Panc1 (cell line): Measurements from ENCODE around the gene KRT38. TPM values are rescaled to one million over a fixed set of nuclear protein-coding genes. Genes with fewer than 3 reads are reported as not detected.

ENCODE experiments used
- ATAC-seq: fragments of 200-7000 bp; cut with Tn5 transposase; 2 replicates; pipeline ENCODE4 v1.9.1; 2020; ENCODE audit warnings: mild to moderate bottlenecking, moderate library complexity
- BruUV-seq: library from RNA; stranded (reverse); fragments of 400-500 nt; replicated peaks from 2 replicates; lab custom pipeline; 2021; lab: Mats Ljungman, UMichigan
- CTCF ChIA-PET: fragments of 300-600 bp; sonication (Branson Sonifier 250); formaldehyde crosslinking; loops from one replicate; lab custom pipeline; 2022; ENCODE audit warnings: antibody characterized with exemption; lab: Charles Lee
- POLR2A ChIA-PET: fragments of 300-600 bp; sonication (Branson Sonifier 250); formaldehyde crosslinking; loops from one replicate; lab custom pipeline; 2022; ENCODE audit warnings: antibody characterized with exemption; lab: Charles Lee
- DNase-seq: peaks from one replicate; pipeline ENCODE4 v3.0.0-alpha.2; 2010; ENCODE audit warnings: low read depth, low spot score
- H3K27ac ChIP-seq: 2 replicates; pipeline ENCODE4 v1.5.1; 2011; ENCODE audit warnings: mild to moderate bottlenecking, low read length, inconsistent platforms
- H3K27me3 ChIP-seq: fragments of 200-500 bp; sonication (Bioruptor generic); 2 replicates; pipeline ENCODE4 v1.6.0; 2014; ENCODE audit warnings: low read length, inconsistent platforms; ENCODE audit not compliant: control insufficient read depth, insufficient read depth
- H3K36me3 ChIP-seq: fragments of 200-500 bp; sonication (Bioruptor generic); 2 replicates; pipeline ENCODE4 v1.5.1; 2014; ENCODE audit warnings: inconsistent platforms, mild to moderate bottlenecking, low read length, moderate library complexity; ENCODE audit not compliant: control insufficient read depth, insufficient read depth
- H3K4me1 ChIP-seq: 2 replicates; pipeline ENCODE4 v1.5.1; 2011; ENCODE audit warnings: inconsistent platforms, mild to moderate bottlenecking, low read length, moderate library complexity; ENCODE audit not compliant: control insufficient read depth, insufficient read depth
- H3K4me3 ChIP-seq, 2 experiments: 2 replicates each; pipeline ENCODE4 v1.5.1; 2011 to 2012; ENCODE audit warnings: low read depth in 2 of 2, low read length in 2 of 2, mild to moderate bottlenecking in 2 of 2, inconsistent platforms in 1 of 2, moderate library complexity in 1 of 2
- H3K9me3 ChIP-seq: fragments of 200-500 bp; sonication (Bioruptor generic); 2 replicates; pipeline ENCODE4 v1.5.1; 2014; ENCODE audit warnings: low read depth, mild to moderate bottlenecking, inconsistent platforms, low read length, moderate library complexity; ENCODE audit not compliant: control insufficient read depth, insufficient read depth
- POLR2AphosphoS5 ChIP-seq: IDR thresholded peaks from 2 replicates; pipeline ENCODE4 v1.6.1; 2012; ENCODE audit warnings: mild to moderate bottlenecking, low read depth, low read length, moderate library complexity
- SIN3A ChIP-seq: IDR thresholded peaks from 2 replicates; pipeline ENCODE4 v1.6.1; 2012; ENCODE audit warnings: low read depth, mild to moderate bottlenecking, low read length, moderate library complexity, borderline replicate concordance; ENCODE audit not compliant: insufficient read depth
- TCF7L2 ChIP-seq: IDR thresholded peaks from 2 replicates; pipeline ENCODE4 v1.6.1; 2011; ENCODE audit warnings: mild to moderate bottlenecking, low read depth, low read length, inconsistent platforms
- in situ Hi-C: cut with HindIII; loops from 2 replicates; pipeline ENCODE4 v1.10.0; 2016; ENCODE audit warnings: low sequenced_read_pairs, low pct_unique_long_range_greater_than_20kb
- intact Hi-C: fragments of 100-400 bp; cut with micrococcal nuclease; formaldehyde crosslinking; loops from one replicate; pipeline ENCODE4 v1.10.0; 2022; ENCODE audit not compliant: unreplicated experiment
- total RNA-seq: library from RNA; stranded (reverse); gene quantifications from one replicate; pipeline ENCODE4 v1.2.1, GENCODE V29; 2021; ENCODE audit not compliant: unreplicated experiment
- TF ChIP-seq, protein P1 (sequence below): fragments of 450-650 bp; IDR thresholded peaks from 2 replicates; pipeline ENCODE4 v1.5.1; 2017; ENCODE audit warnings: mild to moderate bottlenecking
- TF ChIP-seq, protein P2 (sequence below), 2 experiments: IDR thresholded peaks; 2 replicates each; pipeline ENCODE4 v1.6.1; 2011 to 2012; ENCODE audit warnings: low read depth in 2 of 2, control low read depth in 1 of 2, low read length in 1 of 2, mild to moderate bottlenecking in 1 of 2, moderate library complexity in 1 of 2; ENCODE audit not compliant: insufficient read depth in 1 of 2

The KRT38 gene
- total RNA-seq, 1 experiment from 2014 or later, result not detected

DNA sequence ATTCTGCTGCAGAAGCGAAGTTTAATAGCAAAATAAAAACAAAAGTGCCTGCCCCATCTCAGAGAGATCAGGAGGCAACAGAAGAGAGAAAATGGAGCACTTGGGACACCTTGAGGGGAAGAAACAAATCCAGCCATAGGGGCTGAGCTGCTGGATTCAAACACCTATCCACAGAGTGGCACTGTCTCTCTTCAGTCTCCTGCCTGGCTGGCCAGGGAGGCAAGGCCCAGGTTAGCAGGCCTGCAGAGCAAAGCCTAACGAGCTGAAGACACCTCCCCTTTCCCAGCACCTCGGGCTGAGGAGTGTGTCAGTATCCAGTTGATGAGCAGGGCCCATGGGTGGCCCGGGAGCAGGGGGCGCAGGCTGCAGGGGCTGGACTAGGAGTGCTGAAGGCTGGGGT, 34.6 kb downstream of the KRT38 start:
- intact Hi-C loops, result no loop called here
- ATAC-seq, result peak; percentile 89
- ChIA-PET CTCF (interaction anchor here (0.9 to 1.8 kb wide), 3 partner anchors 11 to 143 kb away, joined by 3 to 10 read pairs (median 4); no protein-coding TSS in a partner anchor), POLR2A (no interaction called here)
- Histone ChIP-seq H3K4me3 (no peak overlapping the region), H3K27me3 (no peaks in the 10 kb centered on the region), H3K27ac (peak overlapping the region; percentile 13; the same call in 1 of the 2 replicates), H3K4me1 (peaks cover 13% of the 10 kb centered on the region), H3K9me3 (no peaks in the 10 kb centered on the region), H3K36me3 (no peaks in the 10 kb centered on the region)
- no TSS peak for BruUV-seq
- in situ Hi-C loops, result no loop called here
- TF ChIP-seq POLR2AphosphoS5, result no peak
- TF ChIP-seq, protein P1, sequence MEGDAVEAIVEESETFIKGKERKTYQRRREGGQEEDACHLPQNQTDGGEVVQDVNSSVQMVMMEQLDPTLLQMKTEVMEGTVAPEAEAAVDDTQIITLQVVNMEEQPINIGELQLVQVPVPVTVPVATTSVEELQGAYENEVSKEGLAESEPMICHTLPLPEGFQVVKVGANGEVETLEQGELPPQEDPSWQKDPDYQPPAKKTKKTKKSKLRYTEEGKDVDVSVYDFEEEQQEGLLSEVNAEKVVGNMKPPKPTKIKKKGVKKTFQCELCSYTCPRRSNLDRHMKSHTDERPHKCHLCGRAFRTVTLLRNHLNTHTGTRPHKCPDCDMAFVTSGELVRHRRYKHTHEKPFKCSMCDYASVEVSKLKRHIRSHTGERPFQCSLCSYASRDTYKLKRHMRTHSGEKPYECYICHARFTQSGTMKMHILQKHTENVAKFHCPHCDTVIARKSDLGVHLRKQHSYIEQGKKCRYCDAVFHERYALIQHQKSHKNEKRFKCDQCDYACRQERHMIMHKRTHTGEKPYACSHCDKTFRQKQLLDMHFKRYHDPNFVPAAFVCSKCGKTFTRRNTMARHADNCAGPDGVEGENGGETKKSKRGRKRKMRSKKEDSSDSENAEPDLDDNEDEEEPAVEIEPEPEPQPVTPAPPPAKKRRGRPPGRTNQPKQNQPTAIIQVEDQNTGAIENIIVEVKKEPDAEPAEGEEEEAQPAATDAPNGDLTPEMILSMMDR, result peak; percentile 57
- no peak for TF ChIP-seq SIN3A
- no peak for TF ChIP-seq TCF7L2
- TF ChIP-seq, protein P2, sequence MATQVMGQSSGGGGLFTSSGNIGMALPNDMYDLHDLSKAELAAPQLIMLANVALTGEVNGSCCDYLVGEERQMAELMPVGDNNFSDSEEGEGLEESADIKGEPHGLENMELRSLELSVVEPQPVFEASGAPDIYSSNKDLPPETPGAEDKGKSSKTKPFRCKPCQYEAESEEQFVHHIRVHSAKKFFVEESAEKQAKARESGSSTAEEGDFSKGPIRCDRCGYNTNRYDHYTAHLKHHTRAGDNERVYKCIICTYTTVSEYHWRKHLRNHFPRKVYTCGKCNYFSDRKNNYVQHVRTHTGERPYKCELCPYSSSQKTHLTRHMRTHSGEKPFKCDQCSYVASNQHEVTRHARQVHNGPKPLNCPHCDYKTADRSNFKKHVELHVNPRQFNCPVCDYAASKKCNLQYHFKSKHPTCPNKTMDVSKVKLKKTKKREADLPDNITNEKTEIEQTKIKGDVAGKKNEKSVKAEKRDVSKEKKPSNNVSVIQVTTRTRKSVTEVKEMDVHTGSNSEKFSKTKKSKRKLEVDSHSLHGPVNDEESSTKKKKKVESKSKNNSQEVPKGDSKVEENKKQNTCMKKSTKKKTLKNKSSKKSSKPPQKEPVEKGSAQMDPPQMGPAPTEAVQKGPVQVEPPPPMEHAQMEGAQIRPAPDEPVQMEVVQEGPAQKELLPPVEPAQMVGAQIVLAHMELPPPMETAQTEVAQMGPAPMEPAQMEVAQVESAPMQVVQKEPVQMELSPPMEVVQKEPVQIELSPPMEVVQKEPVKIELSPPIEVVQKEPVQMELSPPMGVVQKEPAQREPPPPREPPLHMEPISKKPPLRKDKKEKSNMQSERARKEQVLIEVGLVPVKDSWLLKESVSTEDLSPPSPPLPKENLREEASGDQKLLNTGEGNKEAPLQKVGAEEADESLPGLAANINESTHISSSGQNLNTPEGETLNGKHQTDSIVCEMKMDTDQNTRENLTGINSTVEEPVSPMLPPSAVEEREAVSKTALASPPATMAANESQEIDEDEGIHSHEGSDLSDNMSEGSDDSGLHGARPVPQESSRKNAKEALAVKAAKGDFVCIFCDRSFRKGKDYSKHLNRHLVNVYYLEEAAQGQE (IDR thresholded peaks at IDR 0.05; ENCODE audit: insufficient read depth in 1 of 2, low read depth in 2 of 2, low read length in 1 of 2), result no peak
- no peak for DNase-seq

DNA sequence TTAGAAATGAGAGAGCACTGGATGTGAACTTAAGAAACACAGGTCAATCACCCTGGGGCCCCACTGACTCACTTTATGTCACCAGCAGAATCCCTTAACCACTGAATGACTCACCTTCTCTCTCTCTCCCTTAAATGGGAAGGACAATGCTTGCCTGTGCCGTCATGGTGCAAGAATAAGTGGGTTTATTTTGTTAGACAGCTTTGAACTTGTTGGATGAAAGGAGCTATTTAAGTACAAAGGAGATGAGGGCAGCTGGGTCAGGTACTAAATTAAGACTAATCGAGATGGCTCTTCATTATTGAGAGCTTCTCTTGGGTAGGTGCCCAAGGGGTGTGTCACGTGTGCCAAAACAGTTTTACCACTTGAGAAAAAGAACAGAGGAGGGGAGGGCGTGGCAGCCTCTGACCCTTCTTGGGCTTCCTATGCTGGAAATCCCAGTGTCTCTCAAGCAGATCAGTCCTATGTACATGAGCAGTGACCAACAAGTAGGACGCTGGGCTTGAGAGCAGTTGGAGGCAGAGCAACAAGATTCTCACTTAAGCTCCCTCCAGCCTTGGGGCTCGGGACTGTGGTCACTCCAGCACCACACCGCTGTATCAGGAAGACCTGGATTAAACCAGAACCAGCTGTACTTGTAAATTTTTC, 36.6 kb downstream of the KRT38 start:
- TF ChIP-seq TCF7L2, result no peak
- no peak for TF ChIP-seq SIN3A
- TF ChIP-seq, protein P2 (IDR thresholded peaks at IDR 0.05; ENCODE audit: insufficient read depth in 1 of 2, low read depth in 2 of 2, low read length in 1 of 2), result no peak
- H3K4me1 ChIP-seq, result peaks cover 13% of the 10 kb centered on the region
- CTCF ChIA-PET, result interaction anchor here (1.4 to 1.9 kb wide), 2 partner anchors 115 to 145 kb away, joined by 3 to 6 read pairs; partner anchors contain the start of gene KRT15
- BruUV-seq, result no TSS peak
- in situ Hi-C loops, result no loop called here
- intact Hi-C loops, result no loop called here
- peak overlapping the region; percentile 13; the same call in 1 of the 2 replicates for H3K27ac ChIP-seq
- POLR2A ChIA-PET, result no interaction called here
- no peaks in the 10 kb centered on the region for H3K27me3 ChIP-seq
- DNase-seq, result peak; percentile 60
- no peaks in the 10 kb centered on the region for H3K36me3 ChIP-seq
- no peaks in the 10 kb centered on the region for H3K9me3 ChIP-seq
- ATAC-seq, result peak; percentile 77
- no peak overlapping the region for H3K4me3 ChIP-seq
